ENCODE results near the gene KPNA6. TPM values are rescaled to one million over a fixed set of nuclear protein-coding genes. Genes with fewer than 3 reads are reported as not detected.

The KPNA6 gene
- total RNA-seq, 1 experiment from 2014 or later = 114 TPM

GRCh38 chr1:32094746-32095521, 12.9 kb upstream of the KPNA6 start:
- no peak overlapping the region for H3K4ac ChIP-seq (ENCODE audit: low read depth, low read length)
- no peaks in the 10 kb centered on the region for H3K4me1 ChIP-seq (ENCODE audit: insufficient read depth, low read length)
- H3K4me1 Mint-ChIP-seq = peaks cover 0 to 2% of the 10 kb centered on the region in 2 experiments; a peak in 1 of 4 replicates
- no peak overlapping the region for H2BK12ac ChIP-seq (ENCODE audit: insufficient read length, low read depth, low read length)
- no peak overlapping the region for H4K5ac ChIP-seq (ENCODE audit: insufficient read length, low read depth, low read length)
- no peak overlapping the region for H3K27ac Mint-ChIP-seq
- H3K79me1 ChIP-seq (ENCODE audit: insufficient read depth, low read depth, low read length, poor library complexity, severe bottlenecking) = no peaks in the 10 kb centered on the region
- H3K18ac ChIP-seq (ENCODE audit: insufficient read length, low read depth, low read length) = no peak overlapping the region
- no peak overlapping the region for H2AK5ac ChIP-seq (ENCODE audit: insufficient read length, low read length)
- no peak overlapping the region for H3K9ac ChIP-seq (ENCODE audit: extremely low read depth, insufficient read length, low read length)
- no peak overlapping the region for H2BK120ac ChIP-seq (ENCODE audit: low read depth, low read length, poor library complexity, severe bottlenecking)
- no peak overlapping the region for H4K8ac ChIP-seq (replicated peaks; ENCODE audit: insufficient read length, low read depth, low read length)
- H3K23me2 ChIP-seq (ENCODE audit: insufficient read length, low read depth, low read length, poor library complexity, severe bottlenecking) = no peaks in the 10 kb centered on the region
- H3K9me3 ChIP-seq (ENCODE audit: control insufficient read depth, low read depth, low read length) = no peaks in the 10 kb centered on the region
- peaks cover 42 to 71% (median 66%) of the 10 kb centered on the region in 3 experiments for H3K36me3 Mint-ChIP-seq (ENCODE audit: insufficient read depth in 1 of 3, low read depth in 3 of 3)
- no peaks in the 10 kb centered on the region for H3K27me3 ChIP-seq (ENCODE audit: insufficient read depth, low read length)
- no peak overlapping the region for H3T11ph ChIP-seq (ENCODE audit: low read length)
- H3K4me2 ChIP-seq (ENCODE audit: insufficient read depth, insufficient read length, low read length) = no peak overlapping the region
- H2BK15ac ChIP-seq (ENCODE audit: low read depth, low read length) = no peak overlapping the region
- no peak overlapping the region for H2BK5ac ChIP-seq (ENCODE audit: insufficient read length, low read length)
- no peak overlapping the region for H3K23ac ChIP-seq (ENCODE audit: insufficient read length, low read depth, low read length)
- no peaks in the 10 kb centered on the region for H4K20me1 ChIP-seq (ENCODE audit: control insufficient read depth, insufficient read depth, insufficient read length)
- no peak overlapping the region for H4K91ac ChIP-seq (ENCODE audit: insufficient read length, low read depth, low read length)
- H3K27me3 Mint-ChIP-seq (ENCODE audit: low read depth) = no peaks in the 10 kb centered on the region; the same call in 1 of the 2 replicates
- H2BK20ac ChIP-seq (ENCODE audit: low read depth, low read length, poor library complexity, severe bottlenecking) = no peak overlapping the region
- H3K9me3 Mint-ChIP-seq = no peaks in the 10 kb centered on the region
- no peak overlapping the region for H3K27ac ChIP-seq (ENCODE audit: insufficient read length, low read depth, low read length)
- H3K4me3 Mint-ChIP-seq = no peak overlapping the region
- no CpG with 5 or more reads among the region's 11 CpGs for WGBS (ENCODE audit: extremely low coverage, insufficient read length, low lambda C conversion rate)
- no peak for TF ChIP-seq CTCF (conservative IDR thresholded peaks at IDR 0.05)
- no peak overlapping the region for H2AFZ ChIP-seq (ENCODE audit: low read length)
- no peak overlapping the region for H3K56ac ChIP-seq (ENCODE audit: insufficient read length, low read depth, low read length)
- H3K14ac ChIP-seq (ENCODE audit: insufficient read depth, low read length) = no peak overlapping the region
- DNase-seq = no peak
- no peaks in the 10 kb centered on the region for H3K79me2 ChIP-seq (ENCODE audit: insufficient read depth, low read length)

All from H9 (cell line).